ENCODE measurements around the gene PMS2. TPM values are rescaled to one million over a fixed set of nuclear protein-coding genes. Genes with fewer than 3 reads are reported as not detected.

PMS2 gene
- total RNA-seq, 1 donor from 2014 or later: 20.3 TPM

DNA sequence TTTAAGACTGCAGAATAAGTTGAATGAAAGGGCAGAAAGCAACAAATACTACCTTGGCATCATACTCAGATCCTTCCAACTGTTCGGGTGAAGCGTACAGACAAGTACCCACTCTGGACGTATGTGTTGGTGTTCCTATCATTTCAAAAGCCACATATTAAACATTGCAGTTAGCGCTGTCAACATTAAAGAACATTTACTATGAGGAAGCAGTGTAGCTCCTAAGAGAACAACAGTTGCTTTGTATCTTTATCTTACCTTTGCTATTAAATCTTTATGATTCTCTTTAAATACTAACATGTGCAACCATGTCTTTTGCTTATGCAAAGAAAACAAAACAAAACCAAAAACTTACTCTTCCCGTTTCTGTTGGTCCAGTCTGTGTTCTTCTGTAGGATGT lies 19.7 kb upstream of the PMS2 start:
- Mint-ChIP-seq H3K27ac (ENCODE audit: unreplicated experiment) (no peak overlapping the region), H3K36me3 (ENCODE audit: low read depth) (peaks cover 17% of the 10 kb centered on the region), H3K4me1 (no peaks in the 10 kb centered on the region), H3K4me3 (no peak overlapping the region), H3K9me3 (no peaks in the 10 kb centered on the region), H3K27me3 (ENCODE audit: low read depth) (no peaks in the 10 kb centered on the region)
- TF ChIP-seq, protein P1, sequence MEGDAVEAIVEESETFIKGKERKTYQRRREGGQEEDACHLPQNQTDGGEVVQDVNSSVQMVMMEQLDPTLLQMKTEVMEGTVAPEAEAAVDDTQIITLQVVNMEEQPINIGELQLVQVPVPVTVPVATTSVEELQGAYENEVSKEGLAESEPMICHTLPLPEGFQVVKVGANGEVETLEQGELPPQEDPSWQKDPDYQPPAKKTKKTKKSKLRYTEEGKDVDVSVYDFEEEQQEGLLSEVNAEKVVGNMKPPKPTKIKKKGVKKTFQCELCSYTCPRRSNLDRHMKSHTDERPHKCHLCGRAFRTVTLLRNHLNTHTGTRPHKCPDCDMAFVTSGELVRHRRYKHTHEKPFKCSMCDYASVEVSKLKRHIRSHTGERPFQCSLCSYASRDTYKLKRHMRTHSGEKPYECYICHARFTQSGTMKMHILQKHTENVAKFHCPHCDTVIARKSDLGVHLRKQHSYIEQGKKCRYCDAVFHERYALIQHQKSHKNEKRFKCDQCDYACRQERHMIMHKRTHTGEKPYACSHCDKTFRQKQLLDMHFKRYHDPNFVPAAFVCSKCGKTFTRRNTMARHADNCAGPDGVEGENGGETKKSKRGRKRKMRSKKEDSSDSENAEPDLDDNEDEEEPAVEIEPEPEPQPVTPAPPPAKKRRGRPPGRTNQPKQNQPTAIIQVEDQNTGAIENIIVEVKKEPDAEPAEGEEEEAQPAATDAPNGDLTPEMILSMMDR (conservative IDR thresholded peaks at IDR 0.05): no peak
- no peak for DNase-seq (ENCODE audit: low read depth, low spot score)

DNA sequence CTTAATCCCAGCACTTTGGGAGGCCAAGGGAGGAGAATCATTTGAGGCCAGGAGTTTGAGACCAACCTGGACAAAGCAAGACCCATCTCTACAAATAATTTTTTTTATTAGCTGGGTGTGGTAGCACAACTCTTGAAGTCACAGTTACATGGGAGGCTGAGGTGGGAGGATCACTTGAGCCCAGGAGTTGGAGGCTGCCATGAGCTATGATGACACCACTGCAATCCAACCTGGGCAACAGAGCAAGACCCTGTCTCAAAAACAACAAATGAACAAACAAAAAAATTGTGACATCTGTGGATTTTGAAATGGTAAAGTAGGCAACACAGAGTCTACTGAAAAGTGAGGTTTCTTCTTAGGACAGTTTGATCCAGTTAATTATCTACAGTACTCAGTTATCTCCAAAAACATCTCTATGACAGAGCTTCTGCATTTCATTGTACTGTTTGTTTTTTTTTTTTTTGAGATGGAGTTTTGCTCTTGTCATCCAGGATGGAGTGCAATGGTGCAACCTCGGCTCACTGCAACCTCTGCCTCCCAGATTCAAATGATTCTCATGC lies 19.0 kb upstream of the PMS2 start:
- Mint-ChIP-seq H3K4me3 (no peak overlapping the region), H3K36me3 (ENCODE audit: low read depth) (peaks cover 22% of the 10 kb centered on the region), H3K27me3 (ENCODE audit: low read depth) (no peaks in the 10 kb centered on the region), H3K9me3 (no peaks in the 10 kb centered on the region), H3K27ac (ENCODE audit: unreplicated experiment) (no peak overlapping the region), H3K4me1 (no peaks in the 10 kb centered on the region)
- DNase-seq (ENCODE audit: low read depth, low spot score): no peak
- TF ChIP-seq, protein P1 (conservative IDR thresholded peaks at IDR 0.05): no peak

DNA sequence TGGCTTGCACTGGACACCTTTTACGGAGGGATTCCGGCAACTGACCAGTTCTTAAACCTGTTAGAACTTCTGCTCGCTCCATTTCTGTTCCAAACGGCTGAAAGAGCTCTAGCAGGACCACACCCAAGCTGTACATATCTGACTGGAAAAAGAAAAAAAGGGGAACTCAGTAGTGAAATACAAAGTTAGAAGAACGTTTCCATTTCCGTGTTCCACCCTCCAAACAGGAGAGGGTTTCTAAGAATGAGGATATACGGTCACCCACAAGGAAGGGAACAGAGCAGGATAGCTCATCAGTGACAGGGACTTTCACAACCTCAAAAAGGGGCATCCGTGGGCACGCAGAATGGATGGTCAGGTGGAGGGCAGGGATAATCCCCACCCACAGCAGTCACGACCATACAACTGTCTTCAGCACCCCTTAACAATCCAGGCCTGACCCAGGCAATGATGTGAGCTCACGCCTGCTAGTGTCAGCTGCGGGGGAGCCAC lies 18.0 kb upstream of the PMS2 start:
- peaks cover 30% of the 10 kb centered on the region for H3K36me3 Mint-ChIP-seq (ENCODE audit: low read depth)
- no peak overlapping the region for H3K27ac Mint-ChIP-seq (ENCODE audit: unreplicated experiment)
- TF ChIP-seq, protein P1 (conservative IDR thresholded peaks at IDR 0.05): no peak
- H3K27me3 Mint-ChIP-seq (ENCODE audit: low read depth): no peaks in the 10 kb centered on the region
- H3K4me3 Mint-ChIP-seq: no peak overlapping the region
- no peak for DNase-seq (ENCODE audit: low read depth, low spot score)
- H3K9me3 Mint-ChIP-seq: no peaks in the 10 kb centered on the region
- H3K4me1 Mint-ChIP-seq: no peaks in the 10 kb centered on the region

DNA sequence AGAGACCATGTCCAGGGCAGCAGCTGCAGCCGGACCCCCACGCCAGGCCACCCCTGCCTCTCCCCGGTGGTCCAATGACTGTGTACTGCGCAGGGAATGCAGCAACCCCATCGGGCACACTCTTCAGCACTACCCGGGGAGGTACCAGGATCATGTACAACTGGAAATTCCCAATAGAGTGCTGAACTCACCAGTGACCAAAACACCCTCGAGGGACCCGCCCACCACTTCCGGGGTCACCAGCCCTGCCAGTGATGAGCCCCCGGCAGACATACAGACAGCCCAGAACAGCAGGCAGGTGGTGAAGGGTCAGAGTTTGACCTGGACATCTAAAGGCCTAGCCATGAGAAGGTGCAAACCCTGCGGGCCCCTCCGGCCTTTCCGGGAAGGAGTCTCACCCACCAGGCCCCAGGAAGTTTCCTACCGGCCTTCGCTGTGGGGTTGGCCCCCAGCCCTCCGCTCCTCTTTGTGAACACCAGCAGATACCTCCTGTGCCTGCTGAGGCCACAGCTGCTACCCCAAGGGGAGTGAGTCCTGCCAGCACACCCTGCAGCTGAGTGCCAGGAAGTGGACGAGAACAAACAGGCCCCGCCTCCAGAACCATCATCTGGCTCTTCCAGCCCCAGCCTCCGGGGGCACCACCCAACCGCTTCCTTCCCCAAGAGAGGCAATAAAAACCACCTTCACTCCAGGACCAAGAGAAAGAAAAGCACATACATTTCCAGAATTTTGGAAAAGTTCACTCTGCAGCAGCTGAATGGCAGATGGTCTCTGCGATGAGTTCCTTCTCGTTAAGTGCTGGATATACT lies 17.4 kb upstream of the PMS2 start:
- H3K4me3 Mint-ChIP-seq: no peak overlapping the region
- H3K36me3 Mint-ChIP-seq (ENCODE audit: low read depth): peaks cover 31% of the 10 kb centered on the region
- no peak overlapping the region for H3K27ac Mint-ChIP-seq (ENCODE audit: unreplicated experiment)
- no peaks in the 10 kb centered on the region for H3K27me3 Mint-ChIP-seq (ENCODE audit: low read depth)
- no peaks in the 10 kb centered on the region for H3K9me3 Mint-ChIP-seq
- TF ChIP-seq, protein P1 (conservative IDR thresholded peaks at IDR 0.05): peak; percentile 44
- H3K4me1 Mint-ChIP-seq: no peaks in the 10 kb centered on the region
- DNase-seq (ENCODE audit: low read depth, low spot score): peak; percentile 6

DNA sequence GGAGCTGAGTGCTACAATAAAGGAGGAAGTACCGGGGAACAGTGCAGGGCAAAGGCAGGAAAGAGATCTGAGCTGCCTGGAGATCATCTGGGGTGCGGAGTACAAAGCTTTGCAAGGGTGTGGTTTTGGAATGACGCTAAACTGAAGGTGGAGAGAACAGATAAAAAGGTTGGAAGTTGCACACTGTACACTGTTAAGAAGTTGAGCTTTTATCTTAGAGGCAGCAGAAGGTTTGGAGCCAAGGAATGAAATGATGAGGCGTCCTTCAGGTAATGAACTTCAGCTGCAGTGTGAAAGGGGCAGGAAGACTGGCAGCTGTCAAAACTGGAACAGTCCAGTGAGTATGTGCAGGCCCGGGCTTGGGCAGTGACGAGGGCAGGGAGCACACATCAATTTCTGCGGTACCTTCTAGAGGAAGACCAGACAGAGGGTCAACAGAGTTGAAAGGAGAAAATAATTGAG lies 15.2 kb upstream of the PMS2 start:
- no peaks in the 10 kb centered on the region for H3K27me3 Mint-ChIP-seq (ENCODE audit: low read depth)
- H3K9me3 Mint-ChIP-seq: no peaks in the 10 kb centered on the region
- H3K4me1 Mint-ChIP-seq: no peaks in the 10 kb centered on the region
- H3K36me3 Mint-ChIP-seq (ENCODE audit: low read depth): peaks cover 36% of the 10 kb centered on the region
- no peak for DNase-seq (ENCODE audit: low read depth, low spot score)
- TF ChIP-seq, protein P1 (conservative IDR thresholded peaks at IDR 0.05): no peak
- no peak overlapping the region for H3K27ac Mint-ChIP-seq (ENCODE audit: unreplicated experiment)
- no peak overlapping the region for H3K4me3 Mint-ChIP-seq
